Adipocyte (in vitro differentiated cells): ENCODE results near the gene ZBP1.

ENCODE experiments used
- DNase-seq: peaks from one replicate; pipeline ENCODE4 v3.0.0-alpha.2; 2015; ENCODE audit warnings: low read depth
- H3K27me3 ChIP-seq: replicated peaks from 2 replicates; pipeline ENCODE4 v1.7.0; 2013; ENCODE audit warnings: mild to moderate bottlenecking, low read length, moderate library complexity; ENCODE audit not compliant: control insufficient read depth, insufficient read depth
- H3K36me3 ChIP-seq: 2 replicates; pipeline ENCODE4 v1.7.0; 2013; ENCODE audit warnings: low read length, mild to moderate bottlenecking, moderate library complexity; ENCODE audit not compliant: control insufficient read depth, insufficient read depth, severe bottlenecking
- H3K4me1 ChIP-seq: 2 replicates; pipeline ENCODE4 v1.7.0; 2013; ENCODE audit warnings: mild to moderate bottlenecking, low read length, moderate library complexity; ENCODE audit not compliant: control insufficient read depth, insufficient read depth
- H3K4me3 ChIP-seq: 2 replicates; pipeline ENCODE4 v1.7.0; 2013; ENCODE audit warnings: mild to moderate bottlenecking, low read length, moderate library complexity
- H3K9ac ChIP-seq: 2 replicates; pipeline ENCODE4 v1.7.0; 2013; ENCODE audit warnings: mild to moderate bottlenecking, low read length, moderate library complexity
- H3K9me3 ChIP-seq: 2 replicates; pipeline ENCODE4 v1.7.0; 2013; ENCODE audit warnings: mild to moderate bottlenecking, low read length, moderate library complexity; ENCODE audit not compliant: control insufficient read depth

Gene ZBP1

GRCh38 chr20:57591289-57592229 is 28.7 kb downstream of the ZBP1 start:
- Histone ChIP-seq H3K4me1 (peaks cover under 1% of the 10 kb centered on the region), H3K27me3 (peaks cover 54% of the 10 kb centered on the region), H3K9ac (no peak overlapping the region), H3K4me3 (no peak overlapping the region), H3K36me3 (no peaks in the 10 kb centered on the region), H3K9me3 (peaks cover 13% of the 10 kb centered on the region)
- DNase-seq: no peak

- Histone ChIP-seq H3K9me3 (peaks cover 13% of the 10 kb centered on the region), H3K9ac (no peak overlapping the region), H3K36me3 (no peaks in the 10 kb centered on the region), H3K4me3 (no peak overlapping the region), H3K27me3 (peaks cover 50% of the 10 kb centered on the region), H3K4me1 (peaks cover 7% of the 10 kb centered on the region)
- no peak for DNase-seq
Measured at GRCh38 chr20:57590485-57591288, 29.5 kb downstream of the ZBP1 start.

- DNase-seq: no peak
- Histone ChIP-seq H3K27me3 (peaks cover 47% of the 10 kb centered on the region), H3K4me1 (peaks cover 15% of the 10 kb centered on the region), H3K9ac (no peak overlapping the region), H3K36me3 (no peaks in the 10 kb centered on the region), H3K4me3 (no peak overlapping the region), H3K9me3 (peaks cover 13% of the 10 kb centered on the region)
Measured at GRCh38 chr20:57589728-57590484, 30.3 kb downstream of the ZBP1 start.

GRCh38 chr20:57589123-57589727 is 31.0 kb downstream of the ZBP1 start:
- Histone ChIP-seq H3K9ac (no peak overlapping the region), H3K4me1 (peaks cover 15% of the 10 kb centered on the region), H3K4me3 (no peak overlapping the region), H3K27me3 (peaks cover 52% of the 10 kb centered on the region), H3K36me3 (no peaks in the 10 kb centered on the region), H3K9me3 (peaks cover 13% of the 10 kb centered on the region)
- no peak for DNase-seq

- peaks cover 20% of the 10 kb centered on the region for H3K9me3 ChIP-seq
- H3K4me3 ChIP-seq: no peak overlapping the region
- no peaks in the 10 kb centered on the region for H3K36me3 ChIP-seq
- DNase-seq: no peak
- H3K4me1 ChIP-seq: peaks cover 15% of the 10 kb centered on the region
- H3K9ac ChIP-seq: no peak overlapping the region
- H3K27me3 ChIP-seq: peaks cover 58% of the 10 kb centered on the region
Measured at GRCh38 chr20:57588596-57588995, 31.6 kb downstream of the ZBP1 start.

GRCh38 chr20:57587989-57588377 is 32.2 kb downstream of the ZBP1 start:
- DNase-seq: no peak
- peaks cover 20% of the 10 kb centered on the region for H3K4me1 ChIP-seq
- no peaks in the 10 kb centered on the region for H3K36me3 ChIP-seq
- H3K4me3 ChIP-seq: no peak overlapping the region
- peaks cover 22% of the 10 kb centered on the region for H3K9me3 ChIP-seq
- peaks cover 64% of the 10 kb centered on the region for H3K27me3 ChIP-seq
- H3K9ac ChIP-seq: no peak overlapping the region

- Histone ChIP-seq H3K27me3 (peaks cover 59% of the 10 kb centered on the region), H3K4me1 (peaks cover 25% of the 10 kb centered on the region), H3K9ac (no peak overlapping the region), H3K36me3 (no peaks in the 10 kb centered on the region), H3K4me3 (no peak overlapping the region), H3K9me3 (peaks cover 22% of the 10 kb centered on the region)
- no peak for DNase-seq
Measured at GRCh38 chr20:57587278-57587988, 32.8 kb downstream of the ZBP1 start.

- DNase-seq: no peak
- Histone ChIP-seq H3K9me3 (peaks cover 22% of the 10 kb centered on the region), H3K4me1 (peaks cover 30% of the 10 kb centered on the region)
Measured at GRCh38 chr20:57586943-57587277, 33.3 kb downstream of the ZBP1 start.

GRCh38 chr20:57586370-57586793 is 33.8 kb downstream of the ZBP1 start:
- Histone ChIP-seq H3K9me3 (peaks cover 22% of the 10 kb centered on the region), H3K4me3 (no peak overlapping the region), H3K36me3 (no peaks in the 10 kb centered on the region), H3K9ac (no peak overlapping the region), H3K4me1 (peaks cover 33% of the 10 kb centered on the region), H3K27me3 (peaks cover 52% of the 10 kb centered on the region)
- no peak for DNase-seq

More at GRCh38 chr20:57586943-57587277, 33.3 kb downstream of the ZBP1 start:
- no peak overlapping the region for H3K9ac ChIP-seq
- H3K36me3 ChIP-seq: no peaks in the 10 kb centered on the region
- peaks cover 56% of the 10 kb centered on the region for H3K27me3 ChIP-seq
- H3K4me3 ChIP-seq: no peak overlapping the region

GRCh38 chr20:57585466-57586213 is 34.6 kb downstream of the ZBP1 start:
- H3K9me3 ChIP-seq: peaks cover 22% of the 10 kb centered on the region
- no peak overlapping the region for H3K9ac ChIP-seq
- DNase-seq: no peak
- H3K4me1 ChIP-seq: peaks cover 41% of the 10 kb centered on the region
- H3K27me3 ChIP-seq: peaks cover 52% of the 10 kb centered on the region
- H3K4me3 ChIP-seq: no peak overlapping the region
- H3K36me3 ChIP-seq: no peaks in the 10 kb centered on the region
